Epithelial cell of proximal tubule (primary cell): Measurements from ENCODE around the gene LRMDA. TPM values are rescaled to one million over a fixed set of nuclear protein-coding genes. Genes with fewer than 3 reads are reported as not detected.

Experiments used
- DNase-seq: peaks from one replicate; pipeline ENCODE4 v3.0.0-alpha.2; 2011; ENCODE audit warnings: low read depth
- H3K4me3 ChIP-seq: 2 replicates; pipeline ENCODE4 v1.5.1; 2011; ENCODE audit warnings: low read depth, mild to moderate bottlenecking, low read length
- CTCF ChIP-seq: conservative IDR thresholded peaks from 2 replicates; pipeline ENCODE4 v1.5.1; 2012; ENCODE audit warnings: low read depth, mild to moderate bottlenecking, low read length
- total RNA-seq: library from RNA; depleted of rRNA; stranded (reverse); fragments of >200 nt; gene quantifications from 2 replicates; pipeline ENCODE4 v1.2.3, GENCODE V29; 2015

LRMDA gene
- total RNA-seq, 1 donor from 2014 or later, result 0.75 TPM

DNA sequence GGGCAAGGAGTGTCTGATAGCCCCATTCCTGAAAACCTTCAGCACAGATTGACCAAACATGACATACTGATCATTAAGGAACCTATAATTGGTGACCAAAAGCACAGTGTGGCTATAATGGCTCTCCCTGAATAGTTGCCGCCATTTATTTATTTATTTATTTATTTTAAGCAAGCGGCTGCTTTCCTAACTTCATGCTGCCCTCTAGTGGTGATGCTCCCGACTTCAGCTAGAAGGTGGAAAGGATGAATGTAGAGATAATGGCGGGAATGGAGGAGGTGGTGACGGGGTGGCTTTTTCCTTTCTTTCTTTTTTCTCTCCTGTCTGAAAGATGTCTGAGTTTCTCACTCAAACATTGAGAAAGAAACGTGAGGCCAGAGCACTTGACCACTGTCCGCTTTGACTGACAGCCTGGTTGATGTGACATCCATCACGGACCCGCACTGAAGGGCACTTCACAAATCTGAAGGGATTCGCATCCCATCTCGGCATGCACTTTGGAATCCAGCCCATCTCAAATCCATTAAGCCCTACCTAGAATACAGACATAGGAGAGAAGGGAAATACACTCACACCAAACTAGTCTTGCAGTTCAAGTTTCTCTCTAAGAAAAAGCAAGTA, 1116.0 kb downstream of the LRMDA start:
- peak; percentile 20 for DNase-seq
- peak; percentile 91 for TF ChIP-seq CTCF
- no peak overlapping the region for H3K4me3 ChIP-seq

GRCh38 chr10:76548716-76549115, 1117.3 kb downstream of the LRMDA start:
- no peak for TF ChIP-seq CTCF
- no peak for DNase-seq
- H3K4me3 ChIP-seq, result no peak overlapping the region

GRCh38 chr10:76549171-76549570, 1117.7 kb downstream of the LRMDA start:
- no peak for DNase-seq
- no peak for TF ChIP-seq CTCF
- H3K4me3 ChIP-seq, result no peak overlapping the region

DNA sequence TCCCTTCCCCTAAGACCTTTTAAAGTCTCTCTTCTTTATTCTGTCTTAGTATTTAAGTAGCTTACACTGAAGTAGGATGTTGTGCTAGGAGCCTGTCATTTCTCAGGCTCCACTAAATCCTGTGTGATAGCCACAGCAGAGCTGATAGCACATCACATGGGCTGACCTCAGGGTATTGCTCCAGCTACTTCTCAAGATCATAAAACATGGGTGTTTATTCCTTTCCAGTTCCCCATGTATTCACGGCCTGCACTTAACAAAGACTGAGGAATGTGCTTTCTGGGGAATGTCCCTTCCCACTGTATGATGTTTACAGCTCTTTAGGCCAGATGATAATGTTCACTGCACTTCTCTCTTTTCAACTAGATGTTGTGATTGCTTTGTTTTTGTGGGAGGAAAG, 1119.4 kb downstream of the LRMDA start:
- H3K4me3 ChIP-seq, result no peak overlapping the region
- DNase-seq, result no peak
- TF ChIP-seq CTCF, result no peak

- no peak for TF ChIP-seq CTCF
- no peak for DNase-seq
- no peak overlapping the region for H3K4me3 ChIP-seq
Measured at GRCh38 chr10:76552091-76552873, 1120.9 kb downstream of the LRMDA start.

DNA sequence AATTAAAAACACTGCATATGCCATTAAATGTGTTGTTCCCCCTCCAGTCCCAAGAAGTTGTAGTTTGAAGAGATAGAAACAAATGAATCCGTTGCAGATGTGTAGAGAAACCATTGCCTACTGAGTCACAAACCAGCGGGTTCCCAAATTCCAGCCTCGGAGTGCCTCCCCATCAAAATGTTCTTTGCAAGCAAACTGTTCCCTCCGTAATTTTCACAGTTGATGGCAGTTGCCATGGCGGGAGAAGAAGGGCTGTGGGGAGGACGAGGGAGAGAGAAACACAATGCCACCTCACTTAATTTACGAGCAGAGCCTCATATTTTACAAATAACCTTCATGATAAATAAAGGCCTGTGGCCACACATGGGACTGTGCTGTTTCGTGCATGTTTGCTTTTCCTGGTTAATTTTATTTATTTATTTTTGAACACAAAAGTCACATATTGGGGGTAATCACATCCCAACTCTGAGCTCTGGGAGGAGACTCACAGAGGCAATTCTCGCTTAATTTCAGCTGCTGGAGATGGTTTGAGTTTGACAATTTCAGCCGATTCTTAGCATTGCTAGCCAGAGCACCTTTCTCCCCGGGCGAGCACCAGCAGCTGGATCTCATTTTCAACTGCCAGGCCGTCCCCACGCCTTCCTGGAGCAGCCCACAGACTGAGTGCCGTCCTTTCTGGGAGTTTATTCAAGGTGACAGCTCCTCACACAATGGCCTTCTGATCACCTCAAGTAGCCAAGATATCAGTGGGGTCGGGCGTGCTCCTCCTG, 1122.0 kb downstream of the LRMDA start:
- TF ChIP-seq CTCF, result no peak
- no peak for DNase-seq
- H3K4me3 ChIP-seq, result no peak overlapping the region
